Activated naive CD8-positive, alpha-beta T cell treated with anti-CD3 and anti-CD28 coated beads, Interleukin-2, amount 50 U/mL, for 16 hours (primary cell): ENCODE data around the gene PSMB10.
"Not testable (repeated sequence)": the region's sequence is repeated elsewhere in the genome, so short reads cannot be mapped to it uniquely, and the experiment has no call there.

Experiments
- DNase-seq: peaks from one replicate; pipeline ENCODE4 v3.0.0-alpha.2; 2020; ENCODE audit warnings: low read depth, low spot score

Gene PSMB10

DNA sequence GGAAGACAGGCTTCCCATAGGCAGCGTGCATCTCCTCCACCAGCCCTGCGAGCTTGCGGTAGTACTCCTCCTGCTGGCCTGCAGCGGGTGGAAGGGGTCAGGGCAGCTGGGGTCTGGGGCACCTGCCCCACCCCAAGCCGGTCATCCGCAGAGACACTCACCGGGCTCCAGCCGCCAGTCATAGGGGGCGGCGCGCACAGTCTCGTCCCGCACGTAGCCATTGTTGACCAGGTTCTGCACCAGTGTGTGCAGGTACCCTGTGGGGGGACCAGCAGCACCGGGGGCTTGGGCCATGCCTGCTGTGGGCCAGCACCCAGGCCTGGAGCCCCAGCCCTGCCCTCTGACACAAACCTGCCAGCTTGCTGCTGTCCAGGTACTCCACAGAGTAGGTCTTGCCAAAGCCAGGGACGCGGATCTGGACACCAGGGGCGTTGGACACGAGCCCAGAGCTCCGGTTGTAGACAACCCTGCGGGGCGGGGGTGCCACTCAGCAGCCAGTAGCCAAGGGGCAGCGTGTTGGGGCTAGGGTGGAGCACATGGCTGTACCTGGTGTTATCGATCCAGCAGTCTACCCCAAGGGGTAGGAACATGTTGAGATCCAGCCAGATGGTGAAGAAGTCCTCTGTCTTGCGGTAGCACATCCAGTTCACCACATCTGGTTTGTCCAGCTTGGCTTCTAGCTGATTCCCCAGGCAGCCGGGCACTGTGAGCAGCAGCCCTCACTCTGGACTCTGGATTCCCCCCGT lies 6.0 kb upstream of the PSMB10 start:
- no peak for DNase-seq

DNA sequence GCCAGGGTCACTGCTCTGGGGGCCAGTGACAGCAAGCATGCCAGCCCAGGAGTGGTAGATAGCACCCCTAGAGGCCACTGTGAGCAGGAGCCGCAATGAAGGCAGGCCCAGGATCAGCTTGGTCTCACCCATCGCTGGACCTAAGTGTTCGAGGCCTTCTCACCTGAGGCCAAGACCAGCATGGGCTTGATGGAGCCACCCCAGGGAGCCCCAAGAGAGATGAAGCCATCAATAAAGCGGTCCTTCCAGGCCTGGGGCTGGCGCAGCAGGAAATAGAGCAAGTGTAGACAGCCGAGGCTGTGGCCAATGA lies 5.5 kb upstream of the PSMB10 start:
- no peak for DNase-seq

DNA sequence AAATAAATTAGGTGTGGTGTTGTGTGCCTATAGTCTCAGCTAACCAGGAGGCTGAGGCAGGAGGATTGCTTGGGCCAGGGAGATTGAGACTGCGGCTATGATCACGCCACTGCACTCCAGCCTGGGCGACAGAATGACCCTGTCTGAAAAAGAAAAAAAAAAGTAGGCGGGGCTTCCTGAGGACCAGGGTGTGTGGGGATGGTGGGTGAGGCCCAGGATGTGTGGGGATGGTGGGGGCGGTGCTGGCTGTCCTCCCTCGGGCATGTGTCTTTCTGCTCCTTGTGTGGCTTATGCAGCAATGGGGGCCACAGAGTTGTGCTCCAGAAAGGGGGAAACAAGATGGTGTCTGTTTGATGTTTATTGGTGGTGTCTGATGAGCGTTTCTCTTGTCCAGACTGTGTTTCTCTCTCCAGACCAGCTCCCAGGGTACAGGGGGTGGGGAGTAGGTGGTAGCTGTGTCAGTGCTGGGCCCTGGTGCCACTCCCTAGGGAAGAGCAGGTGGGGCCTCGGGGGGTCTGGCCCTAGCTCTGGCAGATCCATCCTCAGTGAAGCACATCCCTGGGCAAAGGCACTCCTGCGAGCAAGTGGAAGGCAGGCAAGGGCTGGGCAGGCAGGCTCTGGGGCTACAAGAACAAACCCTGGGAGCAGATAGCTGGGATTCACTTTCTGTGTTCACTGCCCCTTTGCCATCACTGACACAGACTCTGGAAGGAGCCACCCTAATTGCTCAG lies 5.0 kb upstream of the PSMB10 start:
- DNase-seq, result no peak

- no peak for DNase-seq
Measured at GRCh38 chr16:67940446-67941089, 3.9 kb upstream of the PSMB10 start.

DNA sequence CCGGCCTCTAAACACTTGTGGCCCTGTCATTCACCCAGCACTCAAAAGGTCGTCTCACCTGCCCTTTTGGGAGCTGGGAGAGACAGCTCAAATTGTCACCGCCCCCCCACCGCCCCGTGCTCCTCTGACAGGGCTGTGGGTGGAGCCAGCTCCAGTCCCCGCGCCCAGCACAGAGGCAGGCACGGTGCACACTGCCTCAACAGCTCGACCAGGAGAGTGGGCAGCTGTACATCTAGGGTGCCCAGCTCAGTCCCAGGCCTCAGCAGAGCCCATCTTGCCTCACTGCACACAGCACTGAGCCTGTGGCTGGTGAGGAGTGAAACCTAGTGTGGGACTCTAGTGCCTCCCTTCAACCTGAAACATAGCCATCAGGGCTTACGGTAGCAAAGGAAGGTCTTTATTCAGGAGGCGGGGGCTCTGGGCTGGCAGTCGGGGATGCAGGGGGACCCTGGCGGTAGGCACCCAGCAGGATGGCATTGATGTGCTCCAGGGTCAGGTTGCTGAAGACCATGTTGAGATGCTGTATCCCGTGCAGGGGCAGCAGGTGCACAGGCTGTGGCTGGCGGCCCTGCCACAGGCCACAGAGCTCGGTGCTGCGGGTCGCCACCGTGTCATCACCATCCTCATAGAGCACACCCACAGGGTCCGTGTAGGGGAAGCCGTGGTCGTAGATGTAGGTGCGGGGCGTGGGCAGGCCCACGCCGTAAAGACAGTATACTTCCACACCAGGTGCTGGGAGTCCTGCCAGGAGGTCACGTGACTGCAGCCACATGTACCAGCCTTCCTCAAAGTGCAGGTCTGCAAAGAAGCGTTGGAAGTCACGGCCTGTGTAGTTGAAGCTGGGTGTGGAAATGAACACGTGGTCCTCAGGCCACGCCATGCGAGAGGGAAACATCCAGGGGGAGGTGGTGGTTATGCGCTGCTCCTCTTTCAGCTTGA lies 3.1 kb upstream of the PSMB10 start:
- no peak for DNase-seq

DNA sequence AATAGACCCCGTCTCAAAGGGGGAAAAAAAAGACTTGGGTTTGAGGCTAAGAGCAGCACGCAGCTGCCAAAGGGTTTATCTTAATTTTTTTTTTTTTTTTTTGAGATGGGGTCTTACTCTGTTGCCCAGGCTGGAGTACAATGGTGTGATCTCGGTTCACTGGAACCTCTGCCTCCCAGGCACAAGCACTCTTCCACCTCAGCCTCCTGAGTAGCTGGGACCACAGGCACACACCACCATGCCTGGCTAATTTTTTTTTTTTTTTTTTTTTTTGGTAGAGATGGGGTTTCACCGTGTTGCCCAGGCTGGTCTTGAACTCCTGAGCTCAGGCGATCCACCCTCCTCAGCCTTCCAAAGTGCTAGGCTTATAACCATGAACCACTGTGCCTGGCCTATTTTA lies 1.1 kb upstream of the PSMB10 start:
- not testable (repeated sequence) for DNase-seq

DNA sequence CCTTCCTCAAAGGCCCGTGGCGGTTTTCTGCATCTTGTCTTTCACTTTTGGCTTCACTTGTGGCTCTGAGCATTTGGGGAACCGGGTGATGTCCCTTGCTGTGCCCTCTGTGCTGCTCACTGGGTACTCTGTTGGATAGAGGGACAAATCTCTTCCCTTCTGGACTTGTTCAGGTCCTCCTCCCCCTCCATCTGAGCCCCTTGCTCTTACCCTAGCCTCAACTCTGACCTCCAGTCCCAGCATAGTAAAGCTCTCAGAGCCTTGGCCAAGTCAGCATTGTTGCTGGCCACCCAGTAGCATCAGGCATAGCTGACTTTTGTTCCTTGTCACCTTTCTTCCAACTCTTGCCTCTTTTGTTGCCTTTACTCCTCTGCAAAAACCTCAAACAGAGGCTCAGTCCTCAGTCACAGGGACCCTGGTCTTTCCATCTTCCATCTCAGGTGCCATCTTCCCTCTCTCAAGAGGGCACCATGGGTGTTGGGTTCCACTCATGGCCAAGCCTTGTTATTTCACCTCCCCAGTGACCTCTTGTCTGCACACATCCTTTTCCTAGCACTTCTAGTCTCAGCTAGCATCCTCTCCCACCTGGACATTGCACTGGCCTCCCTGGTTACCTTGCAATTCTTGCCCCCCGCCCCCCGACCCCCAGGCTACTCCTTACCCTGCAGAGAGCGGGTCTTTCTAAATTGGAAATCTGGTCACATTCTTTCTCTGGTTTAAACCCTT lies 393 bp upstream of the PSMB10 start:
- peak; percentile 69 for DNase-seq

DNA sequence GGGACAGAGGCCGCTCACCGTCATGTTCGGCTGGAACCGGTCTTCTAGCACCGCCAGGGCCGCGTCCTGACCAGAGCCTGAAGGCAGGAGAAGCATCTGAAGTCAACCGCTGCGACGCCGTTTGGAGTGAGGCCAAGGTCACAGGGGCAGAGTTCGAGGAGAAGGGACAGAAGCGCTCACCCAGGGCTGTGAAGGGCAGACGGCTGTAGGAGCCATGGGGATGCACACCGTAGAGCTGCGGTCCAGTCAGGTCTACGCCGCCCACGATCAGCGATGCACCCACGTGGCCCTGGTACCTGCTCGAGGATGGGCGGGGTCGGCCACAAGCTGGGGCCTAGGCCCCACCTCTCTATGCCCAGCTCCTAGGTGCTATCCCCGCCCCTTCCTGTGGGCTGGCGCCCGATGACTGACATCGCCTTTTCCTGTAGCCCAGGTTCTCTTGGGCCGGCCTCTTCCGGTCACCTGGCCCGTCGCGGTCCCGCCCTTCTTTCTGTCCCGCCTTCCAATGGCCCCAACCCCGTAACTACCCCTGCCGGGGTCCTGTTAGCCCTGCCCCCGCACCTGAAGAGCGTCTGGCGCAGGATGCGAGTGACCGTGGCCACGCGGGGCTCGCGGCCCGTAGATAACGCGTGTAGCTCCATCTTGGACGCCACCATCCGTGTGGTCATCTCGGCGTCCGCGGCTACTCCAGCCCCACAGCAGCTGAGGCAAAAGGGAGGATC lies 1.1 kb downstream of the PSMB10 start:
- DNase-seq, result peak; percentile 89

GRCh38 chr16:67935101-67935401 lies 1.6 kb downstream of the PSMB10 start:
- no peak for DNase-seq

DNA sequence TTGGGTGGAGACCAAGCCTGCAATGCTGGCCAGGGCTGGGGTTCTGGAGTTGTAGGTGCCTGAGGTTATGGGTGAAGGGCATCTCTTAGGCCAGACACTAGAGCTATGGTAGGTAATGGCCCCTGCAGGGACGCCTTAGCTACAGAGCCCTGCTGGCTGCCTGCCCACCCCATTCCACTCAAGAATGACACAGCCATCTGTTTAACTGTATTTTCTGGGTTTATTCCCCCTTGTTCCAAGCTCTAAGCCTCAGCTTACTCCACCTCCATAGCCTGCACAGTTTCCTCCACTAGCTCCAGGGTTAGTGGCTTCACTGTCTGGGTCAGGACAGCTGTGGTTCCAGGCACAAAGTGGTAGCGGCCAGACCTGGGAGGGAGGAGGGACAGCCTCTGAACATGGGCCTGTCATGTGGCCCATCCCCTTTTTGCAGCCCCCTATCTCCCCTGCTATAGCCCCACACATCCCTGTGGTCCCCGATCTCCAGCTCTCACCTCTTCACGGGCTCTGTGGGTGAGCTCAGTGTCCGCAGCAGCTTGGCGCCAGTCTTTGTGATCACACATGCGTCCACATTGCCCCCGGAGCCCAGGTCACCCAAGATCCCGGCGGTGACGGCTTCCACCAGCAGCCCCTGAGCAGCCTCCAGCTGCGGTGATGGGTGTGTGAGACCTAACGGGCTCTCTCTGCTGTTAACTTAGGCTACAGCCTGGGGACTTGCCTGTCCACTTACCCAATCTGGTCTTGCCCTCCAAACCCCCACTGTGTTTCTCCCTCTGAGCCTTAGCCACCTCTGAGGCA lies 2.1 kb downstream of the PSMB10 start:
- no peak for DNase-seq

DNA sequence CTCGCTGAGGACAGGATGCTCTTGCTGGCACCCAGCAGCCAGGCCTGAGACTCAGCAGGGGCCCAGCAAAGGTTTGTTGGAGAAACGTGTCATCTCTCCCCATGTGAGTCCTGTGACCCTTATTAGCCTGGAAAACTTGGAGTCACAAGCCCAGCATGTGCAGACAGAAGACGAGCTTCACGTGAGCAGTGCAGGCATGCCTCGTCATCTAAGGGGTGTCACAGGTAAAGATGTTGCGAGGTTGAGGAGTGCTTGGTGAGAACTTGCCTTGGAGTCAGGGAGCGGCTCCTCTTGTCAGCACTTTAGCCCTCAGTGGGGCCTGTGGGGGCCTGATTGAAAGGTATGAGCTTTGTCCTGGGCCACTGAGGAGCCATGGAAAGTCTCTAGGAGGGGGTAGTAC lies 2.8 kb downstream of the PSMB10 start:
- no peak for DNase-seq

GRCh38 chr16:67932462-67932840 lies 4.2 kb downstream of the PSMB10 start:
- no peak for DNase-seq

- DNase-seq, result no peak
Measured at GRCh38 chr16:67931712-67932461, 4.8 kb downstream of the PSMB10 start, which contains the start of gene CTRL. Gene CTRL, minus strand, starts transcription at chr16:67931862. Its CDS starts 10 bp downstream, at chr16:67931852.

DNA sequence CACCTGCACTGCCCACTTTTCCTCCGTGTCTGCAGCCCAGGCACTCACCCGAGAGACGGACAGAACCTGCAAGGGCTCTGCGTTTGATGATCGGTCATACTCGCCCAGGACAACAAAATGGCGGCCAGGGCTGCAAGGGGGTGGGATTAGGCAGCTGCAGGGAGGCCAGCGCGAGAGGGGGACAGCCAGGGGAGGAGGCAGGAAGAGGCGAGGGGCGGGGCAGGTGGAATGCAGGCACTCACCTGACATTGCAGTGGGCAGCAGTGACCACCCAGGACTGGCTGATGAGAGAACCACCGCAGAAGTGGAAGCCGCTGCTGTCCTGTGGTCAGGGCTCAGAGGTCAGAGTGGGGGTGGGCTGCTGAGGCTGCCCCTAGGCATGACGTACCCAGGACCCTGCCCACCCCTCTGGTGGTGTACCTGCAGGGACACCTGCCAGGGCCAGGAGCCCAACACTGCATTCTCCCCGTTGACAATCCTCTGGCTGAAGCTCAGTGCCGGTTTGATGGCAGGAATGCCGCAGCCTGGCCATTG lies 5.9 kb downstream of the PSMB10 start:
- DNase-seq, result no peak

- DNase-seq, result no peak
Measured at GRCh38 chr16:67930191-67930590, 6.5 kb downstream of the PSMB10 start.

DNA sequence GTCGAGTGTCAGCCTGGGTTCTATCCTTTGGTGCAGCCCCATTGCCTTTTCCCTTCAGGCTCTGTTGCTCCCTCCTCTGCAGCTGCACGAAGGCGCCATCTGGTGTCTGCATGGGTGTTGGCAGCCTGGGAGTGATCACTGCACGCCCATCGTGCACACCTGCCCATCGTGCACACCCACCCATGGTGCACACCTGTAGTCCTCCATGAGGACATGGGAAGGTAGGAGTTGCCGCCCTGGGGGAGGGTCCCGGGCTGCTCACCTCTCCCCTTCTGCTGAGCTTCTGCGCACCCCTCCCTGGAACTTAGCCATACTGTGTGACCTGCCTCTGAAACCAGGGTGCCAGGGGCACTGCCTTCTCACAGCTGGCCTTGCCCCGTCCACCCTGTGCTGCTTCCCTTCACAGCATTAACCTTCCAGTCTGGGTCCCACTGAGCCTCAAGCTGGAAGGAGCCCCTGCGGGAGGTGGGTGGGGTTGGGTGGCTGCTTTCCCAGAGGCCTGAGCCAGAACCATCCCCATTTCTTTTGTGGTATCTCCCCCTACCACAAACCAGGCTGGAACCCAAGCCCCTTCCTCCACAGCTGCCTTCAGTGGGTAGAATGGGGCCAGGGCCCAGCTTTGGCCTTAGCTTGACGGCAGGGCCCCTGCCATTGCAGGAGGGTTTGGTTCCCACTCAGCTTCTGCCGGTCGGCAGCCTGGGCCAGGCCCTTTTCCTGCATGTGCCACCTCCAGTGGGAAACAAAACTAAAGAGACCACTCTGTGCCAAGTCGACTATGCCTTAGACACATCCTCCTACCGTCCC lies 7.9 kb downstream of the PSMB10 start:
- peak; percentile 60 for DNase-seq

- no peak for DNase-seq
Measured at GRCh38 chr16:67928147-67928546, 8.5 kb downstream of the PSMB10 start.
